HFFc6 (cell line): ENCODE results near the gene MPPED1. TPM values are rescaled to one million over a fixed set of nuclear protein-coding genes. Genes with fewer than 3 reads are reported as not detected.

Experiments used
- DNase-seq: peaks from one replicate; pipeline ENCODE4 v3.0.0-alpha.2; 2018
- H3K27ac Mint-ChIP-seq: 2 replicates; pipeline ENCODE4 v1.8.0; 2020; ENCODE audit warnings: mild to moderate bottlenecking, mixed read lengths
- H3K27me3 Mint-ChIP-seq: 2 replicates; pipeline ENCODE4 v1.8.0; 2021; ENCODE audit warnings: mild to moderate bottlenecking, moderate library complexity, mixed read lengths; ENCODE audit not compliant: insufficient read depth
- H3K36me3 Mint-ChIP-seq: 2 replicates; pipeline ENCODE4 v1.8.0; 2021; ENCODE audit warnings: low read depth, mixed read lengths
- H3K4me1 Mint-ChIP-seq: 2 replicates; pipeline ENCODE4 v1.8.0; 2020; ENCODE audit warnings: low read depth, mixed read lengths
- H3K4me3 Mint-ChIP-seq: 2 replicates; pipeline ENCODE4 v1.8.0; 2020; ENCODE audit warnings: mild to moderate bottlenecking, moderate library complexity, mixed read lengths
- H3K9me3 Mint-ChIP-seq: 2 replicates; pipeline ENCODE4 v1.8.0; 2020; ENCODE audit warnings: mild to moderate bottlenecking, mixed read lengths
- total RNA-seq, 6 experiments: library from RNA; stranded (reverse); fragmentation: NEBNext Ultra II Directional; extraction: Animal tissue kit (Norgen Biotek cat#: 25700); gene quantifications; 2 replicates in 1 of 6; 3 replicates in 5 of 6; pipeline ENCODE4 v1.2.3, GENCODE V29; 2021
- TF ChIP-seq, protein P1 (sequence below): fragments of 200-600 bp; sonication (generic); IDR thresholded peaks from 2 replicates; pipeline ENCODE4 v1.5.0; 2021; ENCODE audit warnings: antibody characterized with exemption, mild to moderate bottlenecking

MPPED1 gene
- total RNA-seq, 6 experiments from 2014 or later = not detected

DNA sequence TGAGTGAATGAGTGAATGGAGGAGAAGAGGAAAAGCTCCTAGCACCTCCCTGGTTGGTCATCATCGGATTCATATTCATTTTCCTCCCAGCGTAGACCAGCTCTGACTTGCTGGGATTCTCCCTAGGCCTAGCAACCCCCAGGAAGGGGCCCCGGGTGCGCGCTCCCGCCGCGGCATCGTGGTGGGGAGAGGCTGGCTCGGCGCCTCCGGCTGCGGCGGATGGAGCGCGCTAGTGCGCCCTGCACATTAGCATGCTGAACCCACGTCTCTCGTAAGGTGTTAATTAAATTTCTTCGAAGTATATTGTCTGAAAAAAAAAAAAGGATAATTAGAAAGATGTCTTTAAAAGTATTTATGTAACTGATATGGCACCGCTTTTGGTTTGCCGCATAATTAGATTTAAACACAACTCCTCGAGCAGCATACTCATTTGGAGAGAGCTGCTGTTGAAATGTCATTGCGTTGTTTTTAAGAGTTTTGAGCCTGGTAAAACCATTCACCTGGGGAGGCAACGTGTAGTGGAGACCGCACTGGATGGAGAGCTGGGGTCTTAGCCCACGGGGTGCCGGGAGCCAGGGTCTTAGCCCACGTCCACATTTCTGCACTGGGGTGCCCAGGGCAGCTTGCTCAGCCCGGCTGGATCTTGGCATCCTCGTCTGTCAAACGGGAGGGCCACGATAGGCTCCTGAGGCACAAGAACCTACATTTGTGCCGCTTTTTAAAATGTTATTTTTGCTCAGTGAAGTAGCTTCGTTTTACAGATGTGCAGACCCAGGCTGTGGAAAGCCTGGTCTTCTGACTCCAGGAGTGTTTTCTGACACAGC lies 21.8 kb downstream of the MPPED1 start:
- Mint-ChIP-seq H3K27me3 (peaks cover 7% of the 10 kb centered on the region), H3K36me3 (no peaks in the 10 kb centered on the region), H3K27ac (no peak overlapping the region), H3K4me1 (no peaks in the 10 kb centered on the region), H3K4me3 (no peak overlapping the region), H3K9me3 (peaks cover 8% of the 10 kb centered on the region; the same call in 1 of the 2 replicates)
- TF ChIP-seq, protein P1, sequence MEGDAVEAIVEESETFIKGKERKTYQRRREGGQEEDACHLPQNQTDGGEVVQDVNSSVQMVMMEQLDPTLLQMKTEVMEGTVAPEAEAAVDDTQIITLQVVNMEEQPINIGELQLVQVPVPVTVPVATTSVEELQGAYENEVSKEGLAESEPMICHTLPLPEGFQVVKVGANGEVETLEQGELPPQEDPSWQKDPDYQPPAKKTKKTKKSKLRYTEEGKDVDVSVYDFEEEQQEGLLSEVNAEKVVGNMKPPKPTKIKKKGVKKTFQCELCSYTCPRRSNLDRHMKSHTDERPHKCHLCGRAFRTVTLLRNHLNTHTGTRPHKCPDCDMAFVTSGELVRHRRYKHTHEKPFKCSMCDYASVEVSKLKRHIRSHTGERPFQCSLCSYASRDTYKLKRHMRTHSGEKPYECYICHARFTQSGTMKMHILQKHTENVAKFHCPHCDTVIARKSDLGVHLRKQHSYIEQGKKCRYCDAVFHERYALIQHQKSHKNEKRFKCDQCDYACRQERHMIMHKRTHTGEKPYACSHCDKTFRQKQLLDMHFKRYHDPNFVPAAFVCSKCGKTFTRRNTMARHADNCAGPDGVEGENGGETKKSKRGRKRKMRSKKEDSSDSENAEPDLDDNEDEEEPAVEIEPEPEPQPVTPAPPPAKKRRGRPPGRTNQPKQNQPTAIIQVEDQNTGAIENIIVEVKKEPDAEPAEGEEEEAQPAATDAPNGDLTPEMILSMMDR = no peak
- no peak for DNase-seq

DNA sequence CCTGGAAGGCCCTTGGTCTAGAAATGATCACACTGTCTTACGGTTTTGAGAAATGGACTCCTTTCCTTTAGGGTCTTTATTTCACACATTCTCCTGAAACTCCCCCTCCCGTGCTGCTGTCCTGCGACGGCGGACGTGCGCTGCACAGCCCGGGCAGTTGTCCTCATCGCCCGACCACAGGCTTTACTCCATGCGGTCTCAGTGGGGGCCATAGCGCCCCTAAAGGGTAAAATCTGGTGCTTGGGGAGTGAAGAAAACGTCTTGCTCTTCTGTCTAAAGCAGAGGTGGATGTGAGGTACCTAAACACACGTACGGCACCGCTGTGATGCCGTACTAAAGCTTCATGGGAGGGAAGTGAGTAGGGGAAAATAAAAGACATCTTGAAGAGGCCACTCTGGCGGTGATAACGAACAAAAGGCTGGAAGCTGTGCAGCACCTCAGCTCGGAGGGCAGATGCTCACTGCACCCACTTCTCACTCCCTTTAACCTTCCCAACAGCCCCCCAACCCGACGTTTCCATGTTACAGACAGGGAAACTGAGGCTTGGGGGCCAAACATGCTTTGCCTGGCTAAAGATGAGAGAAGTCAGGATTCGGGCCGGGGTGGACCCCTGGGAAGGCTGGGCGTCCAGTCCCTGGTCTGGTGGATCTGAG lies 22.6 kb downstream of the MPPED1 start:
- H3K27ac Mint-ChIP-seq = no peak overlapping the region
- no peak overlapping the region for H3K4me3 Mint-ChIP-seq
- no peaks in the 10 kb centered on the region for H3K36me3 Mint-ChIP-seq
- DNase-seq = no peak
- TF ChIP-seq, protein P1 = no peak
- no peaks in the 10 kb centered on the region for H3K4me1 Mint-ChIP-seq
- H3K9me3 Mint-ChIP-seq = peaks cover 9% of the 10 kb centered on the region; the same call in 1 of the 2 replicates
- H3K27me3 Mint-ChIP-seq = peaks cover 7% of the 10 kb centered on the region

DNA sequence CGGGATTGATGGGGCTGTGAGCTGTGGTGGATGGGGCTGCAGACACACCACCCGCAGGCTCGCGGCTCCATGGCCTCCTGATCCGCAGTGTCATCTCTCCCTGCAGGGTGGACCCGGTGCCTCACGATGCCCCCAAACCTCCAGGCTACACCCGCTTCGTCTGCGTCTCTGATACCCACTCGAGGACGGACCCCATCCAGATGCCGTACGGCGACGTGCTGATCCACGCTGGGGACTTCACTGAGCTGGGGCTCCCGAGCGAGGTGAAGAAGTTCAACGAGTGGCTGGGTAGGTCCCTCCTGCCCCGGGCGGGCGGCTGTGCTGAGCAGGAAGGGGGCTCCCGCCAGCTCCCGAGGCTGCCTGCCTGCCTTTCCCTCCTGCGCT lies 23.1 kb downstream of the MPPED1 start:
- H3K27me3 Mint-ChIP-seq = peaks cover 10% of the 10 kb centered on the region

DNA sequence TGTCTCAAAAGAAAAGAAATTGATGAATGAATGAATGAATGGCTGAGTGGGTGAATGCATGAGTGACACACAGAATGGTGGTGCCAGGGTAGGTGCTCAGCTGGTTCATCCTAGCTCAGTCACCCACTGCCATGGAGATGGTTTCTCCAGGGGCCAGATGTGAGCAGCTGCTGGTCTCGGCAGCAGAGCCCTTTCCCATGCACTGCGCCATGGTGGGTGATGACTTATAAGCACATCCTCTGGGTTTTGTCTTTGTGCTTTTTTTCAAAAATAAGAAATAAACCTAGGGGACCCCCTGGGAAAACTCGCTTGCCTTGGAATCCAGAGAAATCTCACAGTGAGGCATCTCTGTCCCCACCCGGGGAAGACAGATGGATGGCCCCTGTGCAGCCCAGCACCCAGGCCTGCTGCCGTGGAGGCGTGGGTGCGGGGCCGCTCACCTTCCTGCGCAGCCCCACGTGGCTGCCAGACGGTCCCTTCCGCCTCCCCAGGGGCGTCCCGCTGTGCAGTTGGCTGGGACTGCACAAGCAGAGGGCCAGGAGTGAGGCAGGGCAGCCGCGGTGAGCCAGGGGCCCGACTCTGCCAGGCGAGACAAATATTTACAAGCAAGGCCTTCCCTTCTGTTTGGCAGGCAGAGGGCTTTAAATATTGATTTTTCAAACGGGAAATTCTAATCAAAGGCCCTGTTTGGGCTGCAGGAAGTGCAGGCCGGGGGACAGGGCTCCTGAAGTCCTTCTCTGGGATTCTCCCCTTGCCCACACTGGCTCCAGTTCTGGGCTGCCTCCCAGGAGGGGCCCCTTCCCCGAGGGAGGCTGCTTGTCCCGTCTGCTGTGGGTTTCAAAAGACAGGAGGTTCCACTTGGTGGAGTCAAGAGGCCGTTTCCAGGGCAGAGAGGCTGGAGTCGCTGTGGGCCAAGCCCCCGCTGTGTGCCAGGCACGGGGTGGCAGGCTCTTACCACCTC lies 24.3 kb downstream of the MPPED1 start:
- Mint-ChIP-seq H3K27me3 (peaks cover 10% of the 10 kb centered on the region), H3K4me1 (no peaks in the 10 kb centered on the region)
- DNase-seq = no peak

More for the DNA sequence above, 23.1 kb downstream of the MPPED1 start:
- Mint-ChIP-seq H3K36me3 (no peaks in the 10 kb centered on the region), H3K4me1 (no peaks in the 10 kb centered on the region), H3K9me3 (peaks cover 9% of the 10 kb centered on the region; the same call in 1 of the 2 replicates), H3K27ac (no peak overlapping the region), H3K4me3 (no peak overlapping the region)
- no peak for DNase-seq
- TF ChIP-seq, protein P1 = no peak

More for the DNA sequence above, 24.3 kb downstream of the MPPED1 start:
- TF ChIP-seq, protein P1 = no peak
- H3K9me3 Mint-ChIP-seq = peaks cover 9% of the 10 kb centered on the region; the same call in 1 of the 2 replicates
- no peaks in the 10 kb centered on the region for H3K36me3 Mint-ChIP-seq
- no peak overlapping the region for H3K4me3 Mint-ChIP-seq
- no peak overlapping the region for H3K27ac Mint-ChIP-seq
